Smooth muscle cell (in vitro differentiated cells): Measurements from ENCODE around the gene TRMT6. TPM values are rescaled to one million over a fixed set of nuclear protein-coding genes. Genes with fewer than 3 reads are reported as not detected.

ENCODE experiments used
- DNase-seq: peaks from one replicate; lab custom pipeline; 2025; ENCODE audit not compliant: unreplicated experiment; lab: John Stamatoyannopoulos, UW
- H2AFZ ChIP-seq: fragments of 200-600 bp; sonication (generic); 2 replicates; pipeline ENCODE4 v1.6.0; 2016; ENCODE audit warnings: antibody characterized with exemption, low read depth, mild to moderate bottlenecking
- H3F3A ChIP-seq: fragments of 200-600 bp; sonication (generic); 2 replicates; pipeline ENCODE4 v1.6.0; 2017; ENCODE audit warnings: antibody characterized with exemption, low read depth
- H3K27ac ChIP-seq: fragments of 200-600 bp; sonication (generic); 2 replicates; pipeline ENCODE4 v1.5.1; 2016; ENCODE audit warnings: low read depth, mild to moderate bottlenecking
- H3K27me3 ChIP-seq: fragments of 200-600 bp; sonication (generic); 2 replicates; pipeline ENCODE4 v1.6.1; 2016; ENCODE audit warnings: low read depth, mild to moderate bottlenecking
- H3K36me3 ChIP-seq: fragments of 200-600 bp; sonication (generic); 2 replicates; pipeline ENCODE4 v1.5.1; 2016; ENCODE audit warnings: low read depth
- H3K4me1 ChIP-seq: fragments of 200-600 bp; sonication (generic); 2 replicates; pipeline ENCODE4 v1.5.1; 2016; ENCODE audit warnings: low read depth
- H3K4me2 ChIP-seq: fragments of 200-600 bp; sonication (generic); 2 replicates; pipeline ENCODE4 v1.6.0; 2016; ENCODE audit warnings: mild to moderate bottlenecking
- H3K4me3 ChIP-seq: fragments of 200-600 bp; sonication (generic); 2 replicates; pipeline ENCODE4 v1.5.1; 2016; ENCODE audit warnings: mild to moderate bottlenecking
- H3K79me2 ChIP-seq: fragments of 200-600 bp; sonication (generic); 2 replicates; pipeline ENCODE4 v1.6.0; 2016; ENCODE audit warnings: low read depth, mild to moderate bottlenecking
- H3K9ac ChIP-seq: fragments of 200-600 bp; sonication (generic); 2 replicates; pipeline ENCODE4 v1.6.0; 2016; ENCODE audit warnings: low read depth
- H3K9me3 ChIP-seq: fragments of 200-600 bp; sonication (generic); replicated peaks from 2 replicates; pipeline ENCODE4 v1.5.1; 2016; ENCODE audit warnings: low read depth
- H4K20me1 ChIP-seq: fragments of 200-600 bp; sonication (generic); 2 replicates; pipeline ENCODE4 v1.6.0; 2016; ENCODE audit warnings: low read depth
- WGBS: methylation state at CpG from one replicate; pipeline ENCODE4 v1.1.7; 2016; ENCODE audit warnings: low lambda C conversion rate; 5-methylcytosine and 5-hydroxymethylcytosine counted together
- polyA plus RNA-seq: library from polyadenylated mRNA; unstranded; fragments of >200 nt; fragmentation: Nextera tagmentation; extraction: Ambion mirVana; gene quantifications from 2 replicates; pipeline ENCODE4 v1.2.1, GENCODE V29; 2016
- total RNA-seq: library from RNA; depleted of rRNA; stranded (reverse); fragments of >200 nt; gene quantifications from 2 replicates; pipeline ENCODE4 v1.2.3, GENCODE V29; 2014
- TF ChIP-seq, protein P1 (sequence below): fragments of 200-600 bp; sonication (generic); IDR thresholded peaks from 2 replicates; pipeline ENCODE4 v1.5.1; 2017; ENCODE audit warnings: borderline replicate concordance, mild to moderate bottlenecking, antibody characterized with exemption; ENCODE audit not compliant: insufficient read depth, poor library complexity, severe bottlenecking

TRMT6 gene, protein sequence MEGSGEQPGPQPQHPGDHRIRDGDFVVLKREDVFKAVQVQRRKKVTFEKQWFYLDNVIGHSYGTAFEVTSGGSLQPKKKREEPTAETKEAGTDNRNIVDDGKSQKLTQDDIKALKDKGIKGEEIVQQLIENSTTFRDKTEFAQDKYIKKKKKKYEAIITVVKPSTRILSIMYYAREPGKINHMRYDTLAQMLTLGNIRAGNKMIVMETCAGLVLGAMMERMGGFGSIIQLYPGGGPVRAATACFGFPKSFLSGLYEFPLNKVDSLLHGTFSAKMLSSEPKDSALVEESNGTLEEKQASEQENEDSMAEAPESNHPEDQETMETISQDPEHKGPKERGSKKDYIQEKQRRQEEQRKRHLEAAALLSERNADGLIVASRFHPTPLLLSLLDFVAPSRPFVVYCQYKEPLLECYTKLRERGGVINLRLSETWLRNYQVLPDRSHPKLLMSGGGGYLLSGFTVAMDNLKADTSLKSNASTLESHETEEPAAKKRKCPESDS
- 6.3 and 9.2 TPM in 2 replicates for total RNA-seq
- 6.0 and 9.5 TPM in 2 replicates for polyA plus RNA-seq

DNA sequence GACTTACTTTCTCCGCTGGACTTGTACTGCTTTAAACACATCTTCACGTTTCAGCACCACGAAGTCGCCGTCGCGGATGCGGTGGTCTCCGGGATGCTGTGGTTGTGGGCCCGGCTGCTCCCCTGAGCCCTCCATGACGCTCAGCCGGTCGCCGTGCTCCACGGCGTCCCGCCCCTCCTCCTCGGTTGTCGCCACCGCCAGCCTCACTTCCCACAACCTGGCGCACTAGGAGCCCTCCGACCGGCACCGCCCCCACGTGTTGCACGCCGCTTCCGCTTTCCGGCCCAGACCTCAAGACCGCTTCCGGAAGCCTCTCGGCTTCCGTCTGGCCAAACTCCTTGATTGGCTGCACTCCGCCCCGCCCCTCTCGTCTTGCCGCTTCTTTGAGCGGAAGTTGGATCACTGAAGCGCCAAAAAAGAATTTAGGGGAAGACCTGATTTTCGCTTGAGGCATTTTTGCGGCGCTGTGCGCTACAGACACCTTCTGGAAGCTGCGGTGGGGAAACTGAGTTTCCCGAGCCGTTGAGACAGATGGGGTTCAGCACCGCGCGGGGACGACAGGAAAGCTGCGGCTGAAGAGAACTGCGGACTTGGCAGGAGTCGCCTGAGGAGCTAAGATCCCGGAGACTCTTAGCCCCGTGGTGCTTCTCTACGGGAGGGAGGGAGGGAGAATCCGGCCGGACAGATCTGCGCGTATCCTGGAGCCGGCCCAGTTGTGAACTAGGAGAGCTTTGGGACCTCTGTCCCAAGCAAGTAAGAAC, at the start of gene TRMT6, which contains the start of gene MCM8:
TSS of gene TRMT6 (minus strand) at position 263 of the 761 bp plus-strand sequence. CDS start at position 135, 128 bp downstream.
TSS of gene MCM8 (plus strand) at position 382 of the 761 bp plus-strand sequence. CDS start 1,364 bp downstream, outside the sequence.
- Histone ChIP-seq H3K9ac (peak within 1 kb of the TSS; percentile 71), H4K20me1 (no peaks in the 10 kb centered on the region), H3K27ac (peak within 1 kb of the TSS; percentile 82), H3K4me2 (peak within 1 kb of the TSS; percentile 86), H3K27me3 (no peaks in the 10 kb centered on the region), H3K9me3 (no peaks in the 10 kb centered on the region), H3K79me2 (peaks cover 42% of the 10 kb centered on the region), H2AFZ (peak within 1 kb of the TSS; percentile 97), H3K4me1 (peaks cover 13% of the 10 kb centered on the region), H3K4me3 (peak within 1 kb of the TSS; percentile 89), H3K36me3 (no peaks in the 10 kb centered on the region), H3F3A (no peaks in the 10 kb centered on the region)
- TF ChIP-seq, protein P1, sequence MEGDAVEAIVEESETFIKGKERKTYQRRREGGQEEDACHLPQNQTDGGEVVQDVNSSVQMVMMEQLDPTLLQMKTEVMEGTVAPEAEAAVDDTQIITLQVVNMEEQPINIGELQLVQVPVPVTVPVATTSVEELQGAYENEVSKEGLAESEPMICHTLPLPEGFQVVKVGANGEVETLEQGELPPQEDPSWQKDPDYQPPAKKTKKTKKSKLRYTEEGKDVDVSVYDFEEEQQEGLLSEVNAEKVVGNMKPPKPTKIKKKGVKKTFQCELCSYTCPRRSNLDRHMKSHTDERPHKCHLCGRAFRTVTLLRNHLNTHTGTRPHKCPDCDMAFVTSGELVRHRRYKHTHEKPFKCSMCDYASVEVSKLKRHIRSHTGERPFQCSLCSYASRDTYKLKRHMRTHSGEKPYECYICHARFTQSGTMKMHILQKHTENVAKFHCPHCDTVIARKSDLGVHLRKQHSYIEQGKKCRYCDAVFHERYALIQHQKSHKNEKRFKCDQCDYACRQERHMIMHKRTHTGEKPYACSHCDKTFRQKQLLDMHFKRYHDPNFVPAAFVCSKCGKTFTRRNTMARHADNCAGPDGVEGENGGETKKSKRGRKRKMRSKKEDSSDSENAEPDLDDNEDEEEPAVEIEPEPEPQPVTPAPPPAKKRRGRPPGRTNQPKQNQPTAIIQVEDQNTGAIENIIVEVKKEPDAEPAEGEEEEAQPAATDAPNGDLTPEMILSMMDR: no peak
- 1% methylated on average over 57 of the region's 61 CpGs for WGBS
- peak; percentile 75 for DNase-seq

DNA sequence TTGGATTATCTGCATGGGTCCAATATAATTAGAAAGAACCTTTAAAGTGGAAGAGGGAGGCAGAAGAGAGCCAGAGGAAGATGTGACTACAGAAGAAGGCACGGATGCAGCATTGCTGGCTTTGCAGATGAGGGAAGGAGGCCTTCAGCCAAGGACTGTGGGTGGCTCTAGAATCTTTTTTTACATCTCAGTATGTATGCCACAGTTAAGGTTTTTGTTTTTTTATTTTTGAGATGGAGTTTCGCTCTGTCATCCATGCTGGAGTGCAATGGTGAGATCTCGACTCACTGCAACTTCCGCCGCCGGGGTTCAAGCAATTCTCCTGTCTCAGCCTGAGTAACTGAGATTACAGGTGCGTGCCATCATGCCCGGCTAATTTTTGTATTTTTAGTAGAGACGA, 49.5 kb upstream of the TRMT6 start:
- Histone ChIP-seq H3F3A (peaks cover 4% of the 10 kb centered on the region), H3K4me1 (peaks cover 8% of the 10 kb centered on the region)

DNA sequence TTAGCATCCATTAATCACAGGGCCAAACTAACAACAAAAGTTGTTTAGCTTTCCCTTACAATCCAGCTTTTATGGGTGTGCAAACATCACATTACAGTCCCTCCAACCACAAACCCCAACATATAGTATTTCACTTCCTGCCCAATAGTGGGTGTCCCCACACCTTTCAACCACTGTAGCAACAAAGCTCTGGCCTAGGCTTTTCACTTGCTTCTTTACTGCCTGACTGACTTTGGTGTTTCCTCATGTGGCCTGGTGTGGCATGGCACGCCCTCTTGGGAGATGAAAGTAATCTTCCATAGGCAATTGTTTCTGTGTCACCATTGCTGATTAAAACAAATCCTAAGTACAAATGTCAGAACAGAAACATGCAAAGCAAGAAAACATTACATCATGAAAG, 46.4 kb upstream of the TRMT6 start:
- Histone ChIP-seq H3K4me3 (no peak overlapping the region), H3K79me2 (no peaks in the 10 kb centered on the region), H4K20me1 (no peaks in the 10 kb centered on the region), H3K4me1 (peaks cover 6% of the 10 kb centered on the region), H2AFZ (no peak overlapping the region), H3K27ac (no peak overlapping the region), H3K9ac (no peak overlapping the region), H3K27me3 (no peaks in the 10 kb centered on the region), H3K4me2 (no peak overlapping the region), H3K9me3 (no peaks in the 10 kb centered on the region), H3K36me3 (no peaks in the 10 kb centered on the region), H3F3A (peaks cover 5% of the 10 kb centered on the region)
- WGBS: 32% methylated on average over 1 of the region's 1 CpG
- DNase-seq: no peak
- TF ChIP-seq, protein P1: no peak

More for the DNA sequence above, 49.5 kb upstream of the TRMT6 start:
- Histone ChIP-seq H4K20me1 (no peaks in the 10 kb centered on the region), H3K79me2 (no peaks in the 10 kb centered on the region), H3K36me3 (no peaks in the 10 kb centered on the region), H3K27me3 (no peaks in the 10 kb centered on the region), H3K4me3 (no peak overlapping the region), H3K27ac (no peak overlapping the region), H3K9me3 (no peaks in the 10 kb centered on the region), H3K9ac (no peak overlapping the region), H2AFZ (no peak overlapping the region), H3K4me2 (no peak overlapping the region)
- DNase-seq: no peak
- 96% methylated on average over 9 of the region's 9 CpGs for WGBS
- TF ChIP-seq, protein P1: no peak
